GM23338 (cell line): ENCODE data around the gene SUSD3. TPM values are rescaled to one million over a fixed set of nuclear protein-coding genes. Genes with fewer than 3 reads are reported as not detected.

Experiments used
- ATAC-seq: fragments of 200-7000 bp; cut with Tn5 transposase; 3 replicates; pipeline ENCODE4 v1.9.1; 2020
- DNase-seq: peaks from one replicate; pipeline ENCODE4 v3.0.0-alpha.2; 2015; ENCODE audit warnings: low spot score
- H2AFZ ChIP-seq: fragments of 200-600 bp; sonication (generic); 2 replicates; pipeline ENCODE4 v1.8.0; 2016; ENCODE audit warnings: antibody characterized with exemption, mild to moderate bottlenecking, moderate library complexity
- H3F3A ChIP-seq: fragments of 200-600 bp; sonication (generic); replicated peaks from 2 replicates; pipeline ENCODE4 v1.8.0; 2017; ENCODE audit warnings: antibody characterized with exemption, mixed run types, low read depth
- H3K27ac ChIP-seq: fragments of 200-600 bp; sonication (generic); 2 replicates; pipeline ENCODE4 v1.6.1; 2016; ENCODE audit warnings: low read depth
- H3K27me3 ChIP-seq: fragments of 200-600 bp; sonication (generic); 2 replicates; pipeline ENCODE4 v1.8.0; 2016; ENCODE audit warnings: mild to moderate bottlenecking, mixed run types, moderate library complexity; ENCODE audit not compliant: insufficient read depth
- H3K36me3 ChIP-seq: fragments of 200-600 bp; sonication (generic); 2 replicates; pipeline ENCODE4 v1.8.0; 2016; ENCODE audit warnings: mild to moderate bottlenecking; ENCODE audit not compliant: insufficient read depth
- H3K4me1 ChIP-seq: fragments of 200-600 bp; sonication (generic); 2 replicates; pipeline ENCODE4 v1.8.0; 2016; ENCODE audit warnings: mild to moderate bottlenecking, moderate library complexity; ENCODE audit not compliant: insufficient read depth
- H3K4me2 ChIP-seq: fragments of 200-600 bp; sonication (generic); 2 replicates; pipeline ENCODE4 v1.7.1; 2017; ENCODE audit warnings: mixed run types
- H3K4me3 ChIP-seq: fragments of 200-600 bp; sonication (generic); 2 replicates; pipeline ENCODE4 v1.6.1; 2016; ENCODE audit warnings: mixed run types
- H3K79me2 ChIP-seq: fragments of 200-600 bp; sonication (generic); replicated peaks from 2 replicates; pipeline ENCODE4 v1.8.0; 2017; ENCODE audit warnings: mild to moderate bottlenecking; ENCODE audit not compliant: insufficient read depth
- H3K9me2 ChIP-seq: fragments of 200-600 bp; sonication (generic); 2 replicates; pipeline ENCODE4 v1.8.0; 2017; ENCODE audit not compliant: insufficient read depth
- H4K20me1 ChIP-seq: fragments of 200-600 bp; sonication (generic); replicated peaks from 2 replicates; pipeline ENCODE4 v1.8.0; 2017; ENCODE audit warnings: mild to moderate bottlenecking; ENCODE audit not compliant: insufficient read depth
- H3K27ac Mint-ChIP-seq: 2 replicates; pipeline ENCODE4 v1.8.0; 2020; ENCODE audit warnings: inconsistent platforms, mild to moderate bottlenecking, moderate library complexity, mixed read lengths
- H3K27me3 Mint-ChIP-seq: 3 replicates; pipeline ENCODE4 v1.8.0; 2022; ENCODE audit warnings: low read depth, mild to moderate bottlenecking, moderate library complexity, mixed read lengths, inconsistent platforms; ENCODE audit not compliant: insufficient read depth, poor library complexity
- H3K36me3 Mint-ChIP-seq: 3 replicates; pipeline ENCODE4 v1.8.0; 2021; ENCODE audit warnings: low read depth, mild to moderate bottlenecking, inconsistent platforms, moderate library complexity, mixed read lengths
- H3K4me1 Mint-ChIP-seq: 3 replicates; pipeline ENCODE4 v1.8.0; 2020; ENCODE audit warnings: mild to moderate bottlenecking, inconsistent platforms, mixed read lengths
- H3K4me3 Mint-ChIP-seq: 3 replicates; pipeline ENCODE4 v1.8.0; 2021; ENCODE audit warnings: moderate library complexity, mild to moderate bottlenecking, inconsistent platforms, mixed read lengths
- H3K9me3 Mint-ChIP-seq: 3 replicates; pipeline ENCODE4 v1.8.0; 2020; ENCODE audit warnings: moderate library complexity, mild to moderate bottlenecking, inconsistent platforms, mixed read lengths
- CTCF ChIP-seq, 2 experiments: fragments of 200-600 bp in 1 of 2; sonication (generic) in 1 of 2; conservative IDR thresholded peaks; 2 replicates each; pipeline versions ENCODE4 v1.5.1 to v1.6.1; 2016 to 2017; ENCODE audit warnings: antibody characterized with exemption in 2 of 2, low read depth in 2 of 2, mild to moderate bottlenecking in 2 of 2, moderate library complexity in 1 of 2
- EZH2 ChIP-seq: fragments of 200-600 bp; sonication (generic); IDR thresholded peaks from one replicate; pipeline ENCODE4 v1.8.0; 2017; ENCODE audit warnings: antibody characterized with exemption, mild to moderate bottlenecking, low read depth; ENCODE audit not compliant: unreplicated experiment
- JUNB ChIP-seq: IDR thresholded peaks from one replicate; pipeline ENCODE4 v1.6.1; 2016; ENCODE audit warnings: antibody characterized with exemption; ENCODE audit not compliant: unreplicated experiment
- STAT1 ChIP-seq: IDR thresholded peaks from one replicate; pipeline ENCODE4 v1.6.1; 2016; ENCODE audit warnings: antibody characterized with exemption; ENCODE audit not compliant: unreplicated experiment
- polyA plus RNA-seq: library from polyadenylated mRNA; unstranded; fragments of >200 nt; fragmentation: Nextera tagmentation; extraction: Ambion mirVana; gene quantifications from 2 replicates; pipeline ENCODE4 v1.2.1, GENCODE V29; 2016
- total RNA-seq: library from RNA; depleted of rRNA; stranded (reverse); fragments of >200 nt; shearing (Covaris generic); gene quantifications from 2 replicates; pipeline ENCODE4 v1.2.3, GENCODE V29; 2014

The SUSD3 gene
- total and polyA plus RNA-seq, 2 experiments from 2014 or later = 6.9 to 20.1 TPM

DNA sequence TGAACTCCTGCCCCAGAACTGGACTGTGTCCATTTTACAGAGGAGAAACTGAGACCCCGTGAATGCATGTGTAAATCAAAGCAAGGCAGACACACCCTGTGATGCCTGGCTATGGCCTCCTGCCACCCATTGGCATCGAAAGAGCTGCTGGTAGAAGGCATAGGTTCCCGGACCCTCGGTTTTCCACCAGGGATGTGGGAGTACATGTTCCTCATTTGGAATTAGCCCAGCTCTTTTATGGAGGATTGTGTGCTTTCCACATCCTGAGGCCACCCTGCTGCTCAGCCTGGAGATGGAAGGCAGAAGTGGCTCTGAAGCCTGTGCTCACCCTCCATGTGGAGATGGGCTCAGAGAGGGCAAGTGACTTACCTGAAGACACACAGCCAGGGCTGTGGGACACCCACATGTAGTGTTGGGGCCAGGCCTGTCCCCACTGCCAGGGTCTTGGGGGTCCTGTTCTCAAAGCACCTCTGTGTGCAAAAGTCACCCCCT, 2.8 kb downstream of the SUSD3 start:
- no peaks in the 10 kb centered on the region for H4K20me1 ChIP-seq
- H3K4me1 ChIP-seq = peaks cover 21% of the 10 kb centered on the region; the same call in 1 of the 2 replicates
- Mint-ChIP-seq H3K9me3 (no peaks in the 10 kb centered on the region), H3K27me3 (peaks cover 23% of the 10 kb centered on the region), H3K4me1 (peaks cover 31% of the 10 kb centered on the region), H3K27ac (no peak overlapping the region), H3K36me3 (no peaks in the 10 kb centered on the region), H3K4me3 (no peak overlapping the region)
- peaks cover 4% of the 10 kb centered on the region for H3K27me3 ChIP-seq
- no peak overlapping the region for H2AFZ ChIP-seq
- H3K79me2 ChIP-seq = no peaks in the 10 kb centered on the region
- H3K27ac ChIP-seq = no peak overlapping the region
- no peak for ATAC-seq
- H3K4me3 ChIP-seq = no peak overlapping the region
- no peak for TF ChIP-seq STAT1
- no peaks in the 10 kb centered on the region for H3K9me2 ChIP-seq
- H3F3A ChIP-seq = 0 out of 2 replicates have a peak, but pooled peaks cover 5% of the 10 kb centered on the region
- no peak for DNase-seq
- H3K36me3 ChIP-seq = no peaks in the 10 kb centered on the region
- no peak overlapping the region for H3K4me2 ChIP-seq

GRCh38 chr9:93061791-93062763, 3.6 kb downstream of the SUSD3 start:
- no peak overlapping the region; the same call in 1 of the 2 replicates for H3K4me2 ChIP-seq

More at GRCh38 chr9:93061791-93062763, 3.6 kb downstream of the SUSD3 start:
- DNase-seq (peak; percentile 72), ATAC-seq (peak; percentile 36)
- H3K27me3 ChIP-seq = peaks cover 4% of the 10 kb centered on the region
- H3K36me3 ChIP-seq = no peaks in the 10 kb centered on the region
- H3K27ac ChIP-seq = no peak overlapping the region
- peaks cover 26% of the 10 kb centered on the region for H3K4me1 Mint-ChIP-seq
- H3K27ac Mint-ChIP-seq = no peak overlapping the region
- H3K36me3 Mint-ChIP-seq = no peaks in the 10 kb centered on the region
- peaks cover 20% of the 10 kb centered on the region; the same call in 1 of the 2 replicates for H3K4me1 ChIP-seq
- no peak for TF ChIP-seq STAT1
- TF ChIP-seq JUNB = no peak
- TF ChIP-seq CTCF (conservative IDR thresholded peaks at IDR 0.05; ENCODE audit: low read depth in 2 of 2) = peak in 1 of 2 experiments; percentile 59; a peak in 3 of 4 replicates
- no peak for TF ChIP-seq EZH2
- no peak overlapping the region for H3K4me3 Mint-ChIP-seq
- H4K20me1 ChIP-seq = no peaks in the 10 kb centered on the region
- 0 out of 2 replicates have a peak, but pooled peaks cover 5% of the 10 kb centered on the region for H3F3A ChIP-seq
- no peak overlapping the region for H3K4me3 ChIP-seq
- H3K27me3 Mint-ChIP-seq = peaks cover 18% of the 10 kb centered on the region
- no peaks in the 10 kb centered on the region for H3K9me3 Mint-ChIP-seq
- H3K79me2 ChIP-seq = no peaks in the 10 kb centered on the region
- H2AFZ ChIP-seq = no peak overlapping the region
- H3K9me2 ChIP-seq = no peaks in the 10 kb centered on the region
